Skeletal muscle satellite cell (primary cell): Measurements from ENCODE around the gene CFAP206.

Experiments used
- H3K27me3 ChIP-seq: 2 replicates; pipeline ENCODE4 v1.7.0; 2013; ENCODE audit warnings: low read length; ENCODE audit not compliant: control insufficient read depth, insufficient read depth
- H3K36me3 ChIP-seq: 2 replicates; pipeline ENCODE4 v1.7.0; 2013; ENCODE audit warnings: mild to moderate bottlenecking, control low read depth, low read length; ENCODE audit not compliant: insufficient read depth
- H3K4me1 ChIP-seq: 2 replicates; pipeline ENCODE4 v1.7.0; 2013; ENCODE audit warnings: low read length; ENCODE audit not compliant: control insufficient read depth, insufficient read depth
- H3K4me2 ChIP-seq: 2 replicates; pipeline ENCODE4 v1.7.0; 2013; ENCODE audit warnings: mild to moderate bottlenecking, low read length
- H3K4me3 ChIP-seq: 2 replicates; pipeline ENCODE4 v1.7.0; 2013; ENCODE audit warnings: low read length
- H3K9ac ChIP-seq: 2 replicates; pipeline ENCODE4 v1.7.0; 2013; ENCODE audit warnings: mild to moderate bottlenecking, low read depth, low read length, moderate library complexity
- H3K9me3 ChIP-seq: replicated peaks from 2 replicates; pipeline ENCODE4 v1.7.0; 2013; ENCODE audit warnings: mild to moderate bottlenecking, control low read depth, low read length

The CFAP206 gene

DNA sequence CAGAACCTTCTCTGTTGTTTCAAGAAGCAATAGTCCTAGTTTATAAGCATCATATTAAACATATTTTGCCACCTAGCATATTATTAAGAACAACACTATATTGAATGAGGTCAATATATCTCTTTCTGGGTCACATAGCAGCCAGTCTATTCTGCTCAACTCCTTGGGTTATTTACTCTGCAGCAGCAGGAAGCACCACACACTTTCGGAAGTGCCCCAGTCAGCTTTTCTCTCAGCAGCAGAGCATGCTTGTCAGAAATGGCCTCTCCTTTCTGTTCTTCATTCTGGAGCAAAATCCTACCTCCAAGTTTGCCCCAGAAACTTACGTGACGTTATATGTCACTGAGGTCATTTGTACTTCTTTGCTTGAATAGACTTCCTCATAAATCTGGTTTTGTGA is 22.7 kb downstream of the CFAP206 start:
- no peaks in the 10 kb centered on the region for H3K4me1 ChIP-seq
- H3K9me3 ChIP-seq = no peaks in the 10 kb centered on the region
- no peak overlapping the region for H3K4me3 ChIP-seq
- H3K4me2 ChIP-seq = no peak overlapping the region
- no peaks in the 10 kb centered on the region for H3K27me3 ChIP-seq
- H3K9ac ChIP-seq = no peak overlapping the region
- no peaks in the 10 kb centered on the region for H3K36me3 ChIP-seq

DNA sequence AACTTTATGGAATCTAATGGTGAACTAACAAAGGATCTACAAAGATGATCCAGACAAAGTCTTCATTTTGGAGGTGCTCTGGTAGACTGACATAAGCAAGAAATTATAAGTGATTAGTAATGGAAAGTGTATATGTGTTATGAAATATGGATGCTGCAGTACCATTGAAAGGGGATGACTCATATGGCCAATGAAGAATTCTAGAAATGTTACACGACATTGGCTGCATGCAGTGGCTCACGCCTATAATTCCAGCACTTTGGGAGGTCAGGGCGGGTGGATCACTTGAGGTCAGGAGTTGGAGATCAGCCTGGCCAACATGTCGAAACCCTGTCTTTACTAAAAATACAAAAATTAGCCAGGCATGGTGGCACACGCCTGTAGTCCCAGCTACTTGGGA is 23.5 kb downstream of the CFAP206 start:
- Histone ChIP-seq H3K36me3 (no peaks in the 10 kb centered on the region), H3K9ac (no peak overlapping the region), H3K9me3 (no peaks in the 10 kb centered on the region), H3K4me3 (no peak overlapping the region), H3K4me1 (no peaks in the 10 kb centered on the region), H3K4me2 (no peak overlapping the region), H3K27me3 (no peaks in the 10 kb centered on the region)

DNA sequence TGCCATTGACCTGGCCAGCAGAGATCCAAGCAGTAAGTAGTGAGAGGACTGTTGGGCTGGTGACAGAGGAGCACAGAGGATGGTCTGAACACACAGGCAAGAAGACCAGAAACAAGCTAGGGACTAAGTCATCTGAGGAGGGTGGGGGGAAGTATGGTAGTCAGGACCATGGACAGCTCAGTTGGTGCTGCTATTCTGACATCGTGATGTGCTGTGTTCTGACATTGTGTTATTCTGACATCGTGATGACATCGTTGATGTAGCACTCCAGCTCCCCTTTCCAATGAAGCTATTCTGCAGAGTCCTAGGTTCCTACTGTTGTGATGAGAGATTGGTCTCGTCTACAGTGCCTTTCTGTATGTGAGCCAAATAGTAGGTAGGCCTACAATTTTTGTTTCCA is 28.7 kb downstream of the CFAP206 start:
- Histone ChIP-seq H3K4me1 (no peaks in the 10 kb centered on the region), H3K9me3 (no peaks in the 10 kb centered on the region), H3K36me3 (no peaks in the 10 kb centered on the region), H3K27me3 (peaks cover 7% of the 10 kb centered on the region), H3K4me3 (no peak overlapping the region), H3K9ac (no peak overlapping the region), H3K4me2 (no peak overlapping the region)

DNA sequence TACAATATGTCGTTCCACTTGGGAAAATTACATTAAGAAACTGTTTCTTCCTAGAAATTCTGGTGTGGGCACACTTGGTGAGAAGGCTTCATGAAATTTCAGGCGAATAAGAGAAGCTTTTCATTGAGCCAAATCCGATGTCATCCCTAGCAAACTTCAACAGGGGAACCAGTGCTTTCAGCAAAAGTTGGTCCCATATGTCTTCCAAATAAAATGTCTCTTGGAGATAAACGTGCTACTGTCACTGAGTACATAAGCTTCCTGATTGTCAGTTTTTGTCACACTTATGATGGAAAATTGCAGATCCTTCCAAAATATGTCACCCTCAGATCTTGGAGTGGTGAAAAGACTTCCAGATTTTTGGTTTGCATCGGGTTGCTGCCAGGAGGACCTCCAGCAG is 33.9 kb downstream of the CFAP206 start:
- no peak overlapping the region for H3K4me3 ChIP-seq
- H3K36me3 ChIP-seq = no peaks in the 10 kb centered on the region
- H3K27me3 ChIP-seq = peaks cover 16% of the 10 kb centered on the region
- H3K9ac ChIP-seq = no peak overlapping the region
- H3K9me3 ChIP-seq = no peaks in the 10 kb centered on the region
- no peak overlapping the region for H3K4me2 ChIP-seq
- no peaks in the 10 kb centered on the region for H3K4me1 ChIP-seq

DNA sequence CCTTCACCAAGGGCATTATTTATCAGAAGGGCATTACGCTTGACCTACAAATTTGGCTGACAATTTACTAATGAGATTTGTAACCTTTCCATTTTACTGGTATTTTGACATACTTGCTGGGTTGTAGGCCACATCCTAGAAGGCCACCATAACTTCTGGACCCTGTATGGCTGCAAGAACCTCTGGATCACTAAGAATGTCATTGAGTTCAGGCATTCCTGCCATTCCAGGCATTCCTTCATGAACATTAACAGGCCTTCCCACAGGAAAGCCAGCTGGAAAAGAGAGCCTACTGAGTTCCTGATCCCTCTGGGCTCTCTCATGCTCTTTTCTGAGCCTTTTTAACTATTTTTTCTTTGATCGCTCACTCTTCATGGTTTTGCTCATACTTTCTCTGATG is 36.6 kb downstream of the CFAP206 start:
- H3K27me3 ChIP-seq = peaks cover 16% of the 10 kb centered on the region
- H3K4me3 ChIP-seq = no peak overlapping the region
- H3K4me1 ChIP-seq = no peaks in the 10 kb centered on the region
- H3K36me3 ChIP-seq = no peaks in the 10 kb centered on the region
- no peak overlapping the region for H3K4me2 ChIP-seq
- H3K9ac ChIP-seq = no peak overlapping the region
- no peaks in the 10 kb centered on the region for H3K9me3 ChIP-seq

DNA sequence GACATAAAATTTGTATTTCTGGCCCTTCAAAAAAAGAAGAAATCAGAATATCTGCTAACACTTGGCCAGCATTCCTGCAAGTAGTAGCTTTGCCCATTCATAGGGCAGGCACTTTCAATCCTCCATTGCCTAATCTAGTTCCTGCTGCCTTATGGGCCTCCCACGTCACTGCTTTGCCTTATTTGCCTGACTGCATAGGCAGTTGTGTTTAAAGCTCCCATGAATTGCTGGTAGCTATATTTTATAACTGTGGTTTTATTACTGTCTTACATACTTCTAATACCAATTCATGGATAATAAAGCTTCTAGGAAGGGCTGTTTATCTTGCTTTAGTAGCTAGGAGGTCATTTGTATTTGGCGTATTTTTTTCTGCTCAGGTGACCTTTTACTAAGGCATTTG is 57.3 kb downstream of the CFAP206 start:
- Histone ChIP-seq H3K4me2 (no peak overlapping the region), H3K4me1 (no peaks in the 10 kb centered on the region), H3K4me3 (no peak overlapping the region), H3K9me3 (no peaks in the 10 kb centered on the region), H3K9ac (no peak overlapping the region), H3K27me3 (peaks cover 40% of the 10 kb centered on the region), H3K36me3 (no peaks in the 10 kb centered on the region)

DNA sequence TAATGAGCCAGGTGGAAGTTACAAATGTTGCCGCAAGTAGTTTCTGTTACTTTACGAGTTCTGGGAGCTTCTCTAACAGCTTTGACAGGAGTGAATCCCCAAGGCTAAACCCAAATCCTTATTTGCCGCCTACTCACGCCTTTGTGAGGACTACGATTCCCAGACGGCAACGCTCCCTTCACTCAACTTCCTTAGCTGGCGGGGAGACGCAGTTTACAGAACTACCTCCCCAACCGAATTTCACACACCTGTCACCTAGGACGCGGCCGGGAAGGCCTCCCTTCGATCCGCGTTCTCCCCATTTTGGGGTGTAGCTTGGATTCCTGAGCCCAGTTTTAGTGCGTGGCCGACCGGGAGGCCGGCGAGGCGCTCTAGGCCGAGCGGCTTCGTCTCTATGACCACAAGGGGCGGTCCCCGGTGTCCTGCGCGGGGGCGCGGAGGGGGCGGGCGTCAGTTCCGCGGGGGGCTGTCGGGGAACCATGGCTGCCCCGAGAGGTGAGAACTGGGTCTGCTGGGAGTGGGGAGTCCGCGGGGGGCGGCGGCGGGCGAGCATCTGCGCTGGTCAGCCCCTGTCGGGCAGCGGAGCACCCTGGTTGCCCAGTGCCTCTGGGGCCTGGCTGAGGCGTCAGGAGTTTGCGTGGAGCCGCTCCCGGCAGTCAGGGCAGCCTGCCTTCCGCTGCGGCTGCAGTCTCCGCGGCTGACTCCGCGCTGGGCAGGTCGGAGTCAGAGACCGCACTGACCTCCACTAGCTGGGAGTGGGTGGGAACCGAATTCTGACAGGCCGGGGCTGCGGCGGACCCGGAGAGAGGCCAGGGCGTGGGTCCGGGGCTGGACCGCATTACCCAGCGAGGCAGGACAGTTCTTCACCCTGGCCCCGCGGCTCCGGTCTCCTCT is 65.0 kb downstream of the CFAP206 start, which contains the start of gene SLC35A1:
TSS of gene SLC35A1 (plus strand) at position 450 of the 894 bp plus-strand sequence. CDS start at position 480, 30 bp downstream.
- H3K9ac ChIP-seq = peak within 1 kb of the TSS; percentile 90
- H3K4me1 ChIP-seq = no peaks in the 10 kb centered on the region
- H3K4me2 ChIP-seq = peak within 1 kb of the TSS; percentile 83
- peak within 1 kb of the TSS; percentile 83 for H3K4me3 ChIP-seq
- no peaks in the 10 kb centered on the region for H3K9me3 ChIP-seq
- H3K36me3 ChIP-seq = peaks cover 6% of the 10 kb centered on the region
- H3K27me3 ChIP-seq = peaks cover 5% of the 10 kb centered on the region

DNA sequence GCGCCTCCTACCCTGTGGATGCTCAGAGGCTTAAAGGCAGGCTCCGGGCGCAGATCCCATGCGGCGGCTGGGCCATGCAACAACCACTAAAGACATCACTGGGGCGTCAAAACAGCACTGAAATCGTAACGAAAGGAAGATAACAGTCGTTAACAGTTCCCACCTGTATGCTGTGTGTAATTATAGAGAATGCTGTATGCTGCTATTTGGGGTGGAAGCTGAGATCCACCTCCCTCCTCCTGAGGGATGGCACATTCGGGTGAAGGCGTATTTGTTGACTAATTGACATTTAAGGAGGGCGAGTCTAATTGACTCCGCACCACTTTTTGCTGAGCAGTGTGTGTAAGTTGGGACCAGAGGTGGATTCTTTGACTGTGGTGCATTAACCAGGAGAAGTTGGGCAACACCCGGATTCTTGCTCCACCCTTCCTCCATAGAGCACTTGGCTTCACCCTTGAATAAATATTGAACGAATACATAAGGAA is 65.7 kb downstream of the CFAP206 start:
- peaks cover 9% of the 10 kb centered on the region for H3K36me3 ChIP-seq
- peak overlapping the region; percentile 83 for H3K4me3 ChIP-seq
- peak overlapping the region; percentile 83 for H3K4me2 ChIP-seq
- no peaks in the 10 kb centered on the region for H3K4me1 ChIP-seq
- peaks cover 2% of the 10 kb centered on the region for H3K27me3 ChIP-seq
- no peaks in the 10 kb centered on the region for H3K9me3 ChIP-seq
- peak overlapping the region; percentile 90 for H3K9ac ChIP-seq

DNA sequence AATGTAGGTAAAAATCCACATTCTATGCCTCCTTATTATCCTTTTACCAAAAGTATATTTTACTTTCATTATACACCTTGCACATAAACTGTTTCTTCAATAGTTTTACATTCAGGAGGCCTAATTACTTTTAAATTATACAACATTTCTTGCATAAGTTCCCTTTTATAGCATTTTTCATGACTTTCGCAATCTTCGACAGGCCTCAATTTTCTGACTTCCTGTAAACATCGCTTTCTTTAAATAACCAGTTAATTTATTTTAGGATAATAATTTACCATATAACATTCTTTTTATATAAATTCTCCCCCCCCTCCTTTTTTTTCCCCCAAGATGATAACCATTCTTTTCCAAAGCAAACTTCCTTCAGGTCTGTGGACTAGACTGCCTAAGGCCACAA is 74.2 kb downstream of the CFAP206 start:
- H3K4me3 ChIP-seq = no peak overlapping the region
- peaks cover 14% of the 10 kb centered on the region for H3K36me3 ChIP-seq
- no peaks in the 10 kb centered on the region for H3K9me3 ChIP-seq
- H3K4me1 ChIP-seq = no peaks in the 10 kb centered on the region
- H3K27me3 ChIP-seq = no peaks in the 10 kb centered on the region
- no peak overlapping the region for H3K9ac ChIP-seq
- H3K4me2 ChIP-seq = no peak overlapping the region

DNA sequence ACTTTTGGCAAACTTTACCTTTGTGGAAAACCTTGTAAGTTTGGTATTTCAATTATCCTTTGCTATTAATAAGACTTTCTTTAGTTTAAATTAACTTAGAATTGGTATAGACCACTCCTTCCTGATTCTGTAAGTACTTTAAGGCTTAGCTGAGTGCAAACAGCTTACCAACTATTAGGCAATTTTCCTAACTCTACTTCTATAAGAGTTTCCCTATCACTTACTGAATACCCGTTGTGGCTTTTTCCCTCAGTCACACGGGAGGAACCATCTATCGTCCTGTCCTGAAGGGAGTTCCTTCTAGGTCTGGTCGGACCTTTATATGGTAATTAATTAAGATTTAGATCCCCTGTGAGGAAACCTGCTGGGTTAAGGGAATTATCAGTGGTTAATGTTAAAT is 74.6 kb downstream of the CFAP206 start:
- no peaks in the 10 kb centered on the region for H3K9me3 ChIP-seq
- H3K4me1 ChIP-seq = no peaks in the 10 kb centered on the region
- H3K27me3 ChIP-seq = no peaks in the 10 kb centered on the region
- H3K36me3 ChIP-seq = peaks cover 12% of the 10 kb centered on the region
- no peak overlapping the region for H3K4me2 ChIP-seq
- H3K9ac ChIP-seq = no peak overlapping the region
- H3K4me3 ChIP-seq = no peak overlapping the region

DNA sequence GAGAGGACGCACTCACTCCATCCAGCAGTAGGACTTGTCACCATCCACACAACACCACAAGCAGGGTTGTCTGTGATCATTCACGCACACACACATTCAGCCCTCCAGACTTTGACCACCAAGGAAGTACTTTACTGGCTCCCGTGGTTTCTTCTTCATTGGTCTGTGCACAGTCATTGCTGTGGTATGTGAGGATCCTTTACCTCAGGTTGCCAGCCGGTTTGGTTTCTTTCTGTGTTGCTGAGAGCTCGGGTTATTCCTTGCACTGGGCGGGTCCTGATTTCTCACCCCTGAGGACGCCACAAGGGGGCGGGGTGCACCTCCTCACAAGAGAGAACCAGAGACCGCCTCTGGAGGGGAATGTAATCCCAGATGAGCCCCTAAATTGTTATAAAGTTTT is 76.2 kb downstream of the CFAP206 start:
- H3K9ac ChIP-seq = no peak overlapping the region
- peaks cover 3% of the 10 kb centered on the region for H3K36me3 ChIP-seq
- H3K4me1 ChIP-seq = no peaks in the 10 kb centered on the region
- H3K27me3 ChIP-seq = no peaks in the 10 kb centered on the region
- H3K4me2 ChIP-seq = no peak overlapping the region
- H3K9me3 ChIP-seq = no peaks in the 10 kb centered on the region
- no peak overlapping the region for H3K4me3 ChIP-seq

DNA sequence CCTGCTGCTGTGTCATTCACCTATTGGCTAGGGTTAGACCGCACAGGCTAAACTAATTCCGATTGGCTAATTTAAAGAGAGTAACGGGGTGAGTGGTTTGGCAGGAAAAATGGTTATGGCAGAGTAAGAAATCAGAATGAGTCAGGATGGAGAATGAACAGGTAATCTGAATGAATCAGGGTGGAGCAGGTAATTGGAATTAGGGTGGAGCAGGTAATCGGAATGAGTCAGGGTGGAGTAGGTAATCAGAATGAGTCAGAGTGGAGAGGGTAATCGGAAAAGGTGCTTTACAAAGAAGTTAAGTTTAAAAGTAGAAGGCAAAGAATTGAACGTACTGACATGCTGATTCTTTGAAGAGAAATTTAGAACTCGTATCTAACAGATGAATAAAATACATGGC is 76.7 kb downstream of the CFAP206 start:
- no peaks in the 10 kb centered on the region for H3K27me3 ChIP-seq
- H3K36me3 ChIP-seq = peaks cover 3% of the 10 kb centered on the region

More for the DNA sequence above, 76.7 kb downstream of the CFAP206 start:
- H3K9me3 ChIP-seq = no peaks in the 10 kb centered on the region
- H3K4me2 ChIP-seq = no peak overlapping the region
- no peaks in the 10 kb centered on the region for H3K4me1 ChIP-seq
- no peak overlapping the region for H3K9ac ChIP-seq
- H3K4me3 ChIP-seq = no peak overlapping the region
